ENCODE data around the gene METTL26. TPM values are rescaled to one million over a fixed set of nuclear protein-coding genes. Genes with fewer than 3 reads are reported as not detected.

The METTL26 gene
- total and polyA plus RNA-seq, 2 of the 8 experiments (the other 6 are each of a cell fraction or from before 2014, with no cell fraction given) = 100 to 186 TPM

GRCh38 chr16:684071-684794 is 48.1 kb upstream of the METTL26 start, which contains the start of gene JMJD8 (continued):
- no peak for TF ChIP-seq CHD7 (IDR thresholded peaks at IDR 0.05; ENCODE audit: insufficient replicate concordance, low read length)
- no peak for TF ChIP-seq SIRT6 (IDR thresholded peaks at IDR 0.05; ENCODE audit: low read length)
- TF ChIP-seq EP300 (IDR thresholded peaks at IDR 0.05; ENCODE audit: borderline replicate concordance in 1 of 2, low read depth in 2 of 2, low read length in 2 of 2) = no peak
- TF ChIP-seq EGR1 (IDR thresholded peaks at IDR 0.05; ENCODE audit: borderline replicate concordance, low read depth, low read length) = no peak
- TF ChIP-seq CBX5 (IDR thresholded peaks at IDR 0.05; ENCODE audit: low read depth, low read length) = no peak
- TF ChIP-seq SIX5 (IDR thresholded peaks at IDR 0.05; ENCODE audit: low read depth, low read length) = no peak
- peak; percentile 82 for TF ChIP-seq PHF8 (conservative IDR thresholded peaks at IDR 0.05; ENCODE audit: low read depth, low read length)
- no peak for TF ChIP-seq EZH2 (IDR thresholded peaks at IDR 0.05; ENCODE audit: low read depth, low read length, severe bottlenecking)
- TF ChIP-seq BRCA1 (IDR thresholded peaks at IDR 0.05; ENCODE audit: low read depth, low read length) = no peak
- no peak for TF ChIP-seq RBBP5 (IDR thresholded peaks at IDR 0.05; ENCODE audit: borderline replicate concordance, low read depth, low read length)

Data from H1 (cell line).